ENCODE data around the gene TEX53.

The TEX53 gene

DNA sequence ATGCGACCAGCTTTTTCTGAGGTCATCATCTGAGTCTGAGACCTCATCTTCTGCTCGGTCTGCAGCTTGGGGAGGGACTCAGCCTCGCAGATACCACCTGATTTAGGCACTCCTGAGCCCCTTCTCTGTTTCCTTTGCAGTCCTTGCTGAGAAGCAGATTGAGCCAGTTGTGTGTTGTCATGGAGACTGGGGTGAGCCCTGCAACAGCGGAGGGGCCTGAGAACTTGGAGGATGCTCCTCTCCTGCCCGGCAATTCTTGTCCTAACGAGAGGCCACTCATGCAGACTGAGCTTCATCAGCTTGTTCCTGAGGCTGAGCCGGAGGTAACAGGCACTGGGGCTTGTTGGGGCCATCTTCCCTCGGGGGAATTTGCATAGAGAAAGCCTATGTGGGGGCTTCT, 19.2 kb downstream of the TEX53 start:
- DNase-seq (ENCODE audit: low spot score): no peak

DNA sequence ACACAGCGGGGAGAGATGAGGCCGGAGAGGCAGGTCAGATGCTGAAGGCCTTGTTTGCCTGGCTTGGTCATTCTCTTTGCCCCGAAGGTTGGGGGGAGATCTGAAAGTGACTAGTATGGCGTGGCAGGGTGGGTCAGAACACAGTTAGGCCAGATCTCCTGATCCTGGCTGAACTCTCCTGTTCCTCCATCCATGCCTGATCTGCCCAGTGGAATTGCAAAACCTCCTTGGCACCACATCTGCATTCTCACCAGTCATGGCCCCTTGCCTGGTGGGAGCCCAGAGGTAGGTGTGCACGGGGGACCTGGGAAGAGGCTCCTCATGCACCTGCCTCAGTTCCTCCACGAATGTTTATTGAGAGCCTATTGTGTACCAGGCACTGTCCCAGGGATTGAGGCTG, 23.2 kb downstream of the TEX53 start:
- DNase-seq (ENCODE audit: low spot score): no peak

DNA sequence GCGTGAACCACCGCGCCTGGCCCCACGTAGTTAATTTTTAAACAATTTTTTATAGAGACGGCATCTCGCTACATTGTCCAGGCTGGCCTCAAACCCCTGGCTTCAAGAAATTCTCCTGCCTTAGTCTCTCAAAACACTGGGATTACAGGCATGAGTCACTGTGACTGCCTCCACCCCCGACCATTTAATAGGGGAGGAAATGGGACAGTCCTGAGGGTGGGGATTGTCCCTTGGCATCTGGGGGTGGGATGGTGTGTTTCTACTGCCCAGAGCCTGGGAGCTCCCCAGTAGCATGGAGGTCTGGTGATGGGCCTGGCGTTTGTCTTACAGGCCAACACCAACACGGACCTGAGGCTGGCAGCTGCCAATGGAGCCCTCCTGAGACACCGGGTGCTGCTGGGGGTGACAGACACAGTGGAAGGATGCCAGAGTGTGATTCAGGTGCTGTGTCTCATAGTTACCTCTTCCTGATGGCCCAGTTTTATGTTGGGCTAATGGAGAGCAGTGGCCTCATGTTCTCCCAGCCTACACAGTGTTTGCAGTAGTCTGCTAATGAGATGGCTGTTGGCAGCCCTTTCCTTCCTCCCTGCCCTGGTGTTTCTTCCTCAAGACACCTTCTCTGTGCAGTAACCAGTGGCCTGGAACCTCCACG, 24.0 kb downstream of the TEX53 start:
- no peak for DNase-seq (ENCODE audit: low spot score)

DNA sequence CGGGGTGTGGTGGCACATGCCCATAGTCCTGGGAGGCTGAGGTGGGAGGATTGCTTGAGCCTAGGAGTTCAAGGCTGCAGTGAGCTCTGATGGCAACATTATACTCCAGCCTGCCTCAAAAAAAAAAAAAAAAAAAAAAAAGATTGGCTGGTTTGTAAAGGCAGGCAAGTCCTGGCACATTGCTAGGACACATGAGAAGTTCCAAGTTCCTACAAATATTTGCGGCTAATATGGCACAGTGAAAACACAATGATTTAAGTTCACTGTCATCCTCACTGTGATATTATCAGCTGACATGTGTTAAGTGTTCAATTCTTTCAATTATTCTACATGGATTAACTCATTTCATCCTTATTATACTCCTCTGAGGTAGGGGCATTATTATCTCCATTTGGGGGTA, 26.4 kb downstream of the TEX53 start:
- no peak for DNase-seq (ENCODE audit: low spot score)

DNA sequence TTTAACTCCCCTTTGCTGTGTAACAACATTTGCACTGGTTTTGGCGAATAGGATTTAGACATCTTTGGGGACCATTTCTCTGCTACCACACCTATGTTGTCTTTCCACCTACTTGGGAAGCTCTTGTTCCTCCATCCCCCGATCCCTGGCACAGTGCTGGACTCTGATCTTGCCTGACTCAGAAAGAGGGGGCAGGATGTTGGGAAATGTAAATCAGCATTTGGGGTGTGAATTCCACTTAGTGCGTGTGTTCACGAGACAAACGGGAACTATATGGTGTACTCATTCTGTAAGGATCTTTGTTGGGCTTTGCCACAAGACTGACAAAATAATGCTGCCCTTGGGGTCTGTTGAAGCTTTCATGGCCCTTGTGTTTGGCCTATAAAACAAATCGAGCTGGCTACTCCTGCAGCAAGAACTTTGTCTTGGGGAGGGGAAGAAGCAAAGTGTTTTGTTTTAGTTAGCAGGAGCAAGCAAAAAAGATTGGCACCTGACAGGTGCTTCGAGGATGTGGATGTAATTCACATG, 28.0 kb downstream of the TEX53 start:
- DNase-seq (ENCODE audit: low spot score): no peak

DNA sequence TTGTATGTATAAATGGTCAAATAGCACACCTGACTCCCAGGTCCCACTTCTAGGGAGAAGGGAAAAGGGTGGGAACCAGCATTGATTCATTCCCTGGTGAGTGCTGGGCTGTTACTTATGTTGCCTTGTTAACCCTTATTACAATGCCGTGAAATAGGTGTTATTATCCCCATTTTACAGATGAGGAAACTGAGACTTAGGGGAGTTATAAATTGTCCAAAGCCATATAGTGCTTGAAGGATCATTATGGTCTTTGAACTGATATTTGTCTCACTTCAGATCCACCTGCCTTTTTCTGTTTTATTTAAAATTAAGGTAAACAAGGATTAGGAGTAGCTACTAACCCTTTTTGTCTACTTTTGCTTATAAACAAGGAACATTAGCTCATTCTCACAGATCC, 30.1 kb downstream of the TEX53 start:
- no peak for DNase-seq (ENCODE audit: low spot score)

DNA sequence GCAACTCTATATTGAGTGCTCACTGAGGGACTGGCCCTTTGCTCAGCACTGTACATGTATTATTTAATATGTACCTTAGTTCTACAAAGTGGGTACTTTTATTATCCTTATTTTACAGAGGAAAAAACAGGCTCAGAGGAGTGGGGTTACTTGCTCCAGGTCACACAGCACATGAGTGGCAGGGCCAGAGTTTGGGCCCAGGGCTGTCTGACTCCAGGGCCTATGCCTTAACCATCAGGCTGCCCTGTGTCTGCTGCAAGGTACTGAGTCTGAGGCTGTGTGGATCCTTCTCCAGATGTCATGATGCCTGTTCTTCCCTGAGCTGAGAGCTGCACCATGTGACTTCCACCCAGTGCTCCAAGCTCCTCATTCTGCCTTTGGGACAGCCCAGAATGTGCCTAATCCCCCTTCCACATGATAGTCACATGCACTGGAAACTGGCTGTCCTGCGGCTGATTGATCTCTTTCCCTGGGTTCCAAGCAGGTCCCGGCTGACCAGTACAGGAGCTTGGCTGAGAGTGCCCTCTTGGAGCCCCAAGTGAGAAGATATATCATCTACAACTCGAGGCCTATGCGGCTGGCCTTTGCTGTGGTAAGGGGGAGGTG, 31.1 kb downstream of the TEX53 start:
- DNase-seq (ENCODE audit: low spot score): no peak

DNA sequence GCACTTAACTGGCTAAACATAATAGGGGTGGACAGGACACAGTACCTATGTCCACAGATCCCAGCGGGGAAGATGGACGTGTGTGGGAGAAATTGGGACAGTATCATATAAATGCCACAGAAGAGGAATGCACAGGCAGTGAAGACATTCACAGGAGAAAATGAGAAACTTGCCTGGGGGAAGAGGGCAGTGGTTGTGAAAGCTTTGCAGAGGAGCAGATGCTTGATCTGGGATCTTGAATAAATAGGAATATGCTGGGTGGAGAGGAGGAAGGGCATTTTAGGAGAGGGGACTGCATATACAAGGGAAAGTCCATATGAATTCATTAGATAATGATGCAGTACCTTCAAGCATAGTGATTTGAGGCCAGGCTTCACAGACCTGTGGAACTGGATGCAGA, 32.9 kb downstream of the TEX53 start:
- no peak for DNase-seq (ENCODE audit: low spot score)

DNA sequence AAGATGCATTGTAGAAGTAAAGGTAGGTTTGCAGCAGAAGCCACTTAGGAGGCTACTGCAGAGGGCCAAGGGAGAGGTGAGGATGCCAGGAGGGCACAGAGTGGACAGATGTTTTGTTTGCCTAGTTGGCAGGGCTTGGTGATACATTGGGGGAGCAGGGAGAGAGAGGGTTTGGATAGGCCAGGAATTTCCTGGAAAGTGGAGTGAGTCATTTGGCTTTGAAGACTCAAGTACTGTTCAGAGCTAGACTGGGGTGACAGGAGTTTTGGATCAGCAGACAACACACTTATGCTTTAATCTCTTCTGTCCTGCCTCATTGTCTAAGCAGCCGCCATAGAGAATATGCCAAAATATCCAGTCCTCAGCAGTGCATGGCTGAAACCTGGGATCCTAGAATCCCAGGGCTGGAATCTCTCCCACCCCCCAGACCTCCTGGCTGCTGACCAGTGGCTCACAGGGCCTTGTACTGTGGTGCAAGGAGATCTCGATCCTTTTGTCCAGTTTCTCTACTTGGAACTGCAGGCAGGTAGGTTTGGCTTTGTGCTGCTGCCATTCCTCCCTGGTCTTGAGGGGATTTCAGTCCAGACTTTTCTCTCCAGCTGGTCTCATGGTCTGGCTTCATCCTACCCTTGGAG, 35.5 kb downstream of the TEX53 start:
- DNase-seq (ENCODE audit: low spot score): peak; percentile 37

DNA sequence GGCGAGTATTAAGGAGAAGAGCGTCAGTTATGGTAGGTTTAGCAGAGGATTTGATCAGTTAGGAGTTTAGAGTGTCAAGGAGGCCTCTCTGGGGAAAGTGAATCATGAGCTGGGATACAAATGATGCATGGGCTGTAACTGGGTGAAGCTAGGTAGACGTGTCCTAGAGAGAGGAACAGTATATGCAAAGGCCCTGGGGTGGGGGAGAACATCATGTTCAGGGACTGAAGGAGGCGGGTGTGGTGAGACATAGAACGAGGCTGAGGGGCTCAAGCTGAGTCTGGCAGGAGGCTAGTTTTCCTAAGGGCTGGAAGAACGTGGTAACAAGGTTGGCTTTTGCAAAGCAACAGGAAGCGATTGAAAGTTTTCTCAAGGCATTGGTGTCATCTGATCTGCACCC, 36.0 kb downstream of the TEX53 start:
- no peak for DNase-seq (ENCODE audit: low spot score)

DNA sequence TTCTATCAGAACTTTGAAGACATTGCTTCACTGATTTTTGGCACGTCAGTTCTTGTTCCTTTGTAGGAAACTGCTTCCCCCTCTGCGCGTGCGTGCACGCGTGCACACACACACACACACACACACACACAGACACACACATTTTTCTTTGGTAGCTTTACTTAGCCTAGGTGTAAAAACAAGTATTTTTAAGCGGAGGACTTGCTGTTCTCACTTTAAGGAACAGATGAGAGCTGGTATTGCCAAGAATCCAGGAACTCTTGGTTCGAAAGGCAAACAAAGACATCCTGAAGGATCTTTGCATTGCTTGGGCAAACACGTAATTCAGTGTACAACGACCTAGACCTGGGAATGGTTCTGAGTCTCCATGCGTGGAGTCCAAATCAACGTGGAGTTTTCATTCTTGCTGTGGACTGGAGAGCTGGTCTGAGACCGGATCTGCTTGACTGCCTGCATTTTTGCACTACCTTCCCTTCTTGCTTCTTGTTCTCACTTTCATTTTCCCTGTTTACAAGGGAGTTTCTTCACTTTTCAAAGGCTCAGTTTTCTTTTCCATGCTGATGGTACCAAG, 38.3 kb downstream of the TEX53 start:
- DNase-seq (ENCODE audit: low spot score): no peak

DNA sequence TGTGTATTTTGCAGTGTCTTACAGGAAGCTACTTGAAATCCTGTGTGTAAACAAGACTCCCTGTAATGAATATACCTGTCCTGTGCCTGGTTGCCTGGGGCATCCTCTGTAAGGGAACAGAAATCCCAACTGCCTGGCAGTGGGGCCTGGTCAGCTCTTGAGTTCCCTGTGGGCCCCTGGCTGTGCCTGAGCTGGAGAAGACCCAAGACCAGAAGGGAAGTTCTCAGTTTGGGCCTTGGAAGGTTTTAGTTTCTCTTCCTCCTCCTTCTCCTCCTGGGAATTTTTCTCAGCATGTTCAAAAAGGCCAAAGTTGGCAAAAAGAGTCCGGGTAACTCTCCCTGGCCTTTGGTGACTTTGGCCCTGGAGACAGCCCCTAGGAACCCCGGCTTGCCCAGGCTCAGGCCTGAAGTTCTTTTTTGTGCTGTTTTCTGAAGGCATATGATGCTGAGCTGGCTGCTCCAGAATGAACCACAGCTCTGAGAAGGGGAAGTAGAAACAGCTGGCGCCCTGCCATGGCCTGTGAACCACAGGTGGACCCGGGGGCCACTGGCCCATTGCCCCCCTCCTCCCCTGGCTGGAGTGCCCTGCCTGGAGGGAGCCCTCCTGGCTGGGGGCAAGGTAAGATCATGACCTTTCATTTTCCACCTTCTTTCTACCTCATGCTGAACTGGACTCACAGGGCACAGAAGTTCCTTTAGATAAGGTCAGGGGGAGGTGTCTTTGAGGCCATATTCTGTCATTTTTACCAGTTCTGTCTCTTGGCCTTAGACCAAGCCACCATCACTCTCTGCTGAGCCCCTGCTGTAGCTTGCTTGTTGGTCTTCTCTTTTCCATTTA, 40.7 kb downstream of the TEX53 start:
- no peak for DNase-seq (ENCODE audit: low spot score)

DNA sequence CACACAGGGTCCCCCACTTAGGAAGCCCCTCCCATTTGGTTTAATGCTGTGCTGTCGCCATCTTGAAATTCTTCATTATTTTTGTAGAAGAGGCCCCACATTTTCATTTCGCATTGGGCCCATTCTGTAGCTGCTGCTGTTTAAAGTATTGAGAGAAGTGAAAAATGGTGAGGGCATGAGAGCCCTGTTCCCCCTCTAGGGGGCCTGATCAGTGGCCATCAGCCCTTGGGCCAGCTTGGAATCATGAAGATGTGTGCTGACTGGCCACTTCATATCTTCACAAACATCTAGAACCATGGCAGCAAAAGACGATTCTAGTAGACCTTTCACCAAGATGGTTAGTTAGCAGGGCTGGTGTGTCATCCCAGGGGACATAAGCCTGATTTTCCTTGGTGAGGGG, 43.2 kb downstream of the TEX53 start:
- DNase-seq (ENCODE audit: low spot score): no peak

DNA sequence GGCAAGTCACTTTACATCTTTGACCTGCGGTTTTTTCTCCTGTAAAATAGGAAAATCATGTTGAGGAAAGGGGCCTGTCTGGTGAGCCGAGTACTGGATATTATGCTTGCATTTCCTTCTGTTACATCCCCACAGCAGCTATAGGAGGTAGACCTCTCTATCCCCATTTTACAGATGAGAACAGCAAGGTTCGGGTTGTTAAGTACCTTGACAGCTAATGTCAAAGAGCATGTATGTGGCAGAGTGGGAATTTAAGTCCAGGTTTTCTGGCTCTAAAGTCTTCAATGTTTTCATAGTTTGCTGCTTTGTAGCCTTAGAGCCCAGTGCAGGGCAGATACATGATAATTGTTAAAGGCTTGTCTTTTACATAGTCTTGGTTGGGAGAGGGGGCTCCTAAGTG, 43.7 kb downstream of the TEX53 start:
- DNase-seq (ENCODE audit: low spot score): no peak

DNA sequence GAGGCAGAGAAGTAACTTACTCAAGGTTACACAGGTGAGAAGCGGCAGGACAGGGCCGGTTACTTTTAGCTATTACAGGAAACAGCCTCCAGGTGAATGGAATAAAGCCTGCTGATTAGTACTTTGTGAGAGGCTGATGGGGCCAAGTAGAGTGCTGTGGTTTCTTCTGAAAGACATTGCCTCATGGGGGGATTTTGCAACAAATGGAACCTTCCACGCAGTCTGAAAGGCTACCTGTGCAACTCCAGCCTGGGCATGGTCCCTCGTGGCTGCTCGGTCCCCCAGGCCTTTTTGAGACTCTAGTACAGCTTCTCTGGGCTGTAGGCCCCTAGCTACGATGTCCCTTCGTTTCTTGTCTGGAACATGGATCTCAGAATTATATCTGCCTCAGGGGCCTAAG, 44.5 kb downstream of the TEX53 start:
- no peak for DNase-seq (ENCODE audit: low spot score)

DNA sequence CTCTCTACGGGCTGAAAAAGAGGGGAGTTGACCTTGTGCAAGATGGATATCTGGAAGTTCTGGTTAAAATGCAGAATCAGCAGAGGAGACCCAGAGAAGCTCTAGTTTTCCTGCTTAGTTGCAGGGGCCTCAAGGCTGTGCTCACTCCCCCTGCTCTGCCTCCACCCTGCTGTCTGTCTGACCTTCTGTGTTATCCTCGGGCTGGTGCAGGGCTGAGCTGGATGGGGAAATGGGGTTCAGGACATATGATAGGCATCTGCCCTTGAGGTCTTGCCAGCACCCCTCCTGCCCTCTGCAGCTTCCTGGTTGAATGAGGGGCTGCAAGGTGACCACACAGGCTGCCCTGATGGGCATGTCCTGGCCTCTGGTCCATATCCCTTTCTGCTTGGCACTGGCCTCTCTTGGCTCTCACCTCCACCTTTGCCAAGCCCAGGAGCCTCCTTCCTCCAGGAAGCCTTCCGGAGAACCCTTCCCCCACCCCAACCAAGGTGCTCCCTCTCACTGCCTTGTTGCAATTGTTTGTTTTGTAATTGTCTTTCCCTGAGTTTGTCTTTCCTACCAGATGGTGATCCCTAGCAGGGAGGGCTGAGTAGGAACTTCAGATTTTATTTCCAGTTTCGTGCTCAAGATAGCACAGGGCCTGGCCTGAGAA, 45.2 kb downstream of the TEX53 start:
- no peak for DNase-seq (ENCODE audit: low spot score)

DNA sequence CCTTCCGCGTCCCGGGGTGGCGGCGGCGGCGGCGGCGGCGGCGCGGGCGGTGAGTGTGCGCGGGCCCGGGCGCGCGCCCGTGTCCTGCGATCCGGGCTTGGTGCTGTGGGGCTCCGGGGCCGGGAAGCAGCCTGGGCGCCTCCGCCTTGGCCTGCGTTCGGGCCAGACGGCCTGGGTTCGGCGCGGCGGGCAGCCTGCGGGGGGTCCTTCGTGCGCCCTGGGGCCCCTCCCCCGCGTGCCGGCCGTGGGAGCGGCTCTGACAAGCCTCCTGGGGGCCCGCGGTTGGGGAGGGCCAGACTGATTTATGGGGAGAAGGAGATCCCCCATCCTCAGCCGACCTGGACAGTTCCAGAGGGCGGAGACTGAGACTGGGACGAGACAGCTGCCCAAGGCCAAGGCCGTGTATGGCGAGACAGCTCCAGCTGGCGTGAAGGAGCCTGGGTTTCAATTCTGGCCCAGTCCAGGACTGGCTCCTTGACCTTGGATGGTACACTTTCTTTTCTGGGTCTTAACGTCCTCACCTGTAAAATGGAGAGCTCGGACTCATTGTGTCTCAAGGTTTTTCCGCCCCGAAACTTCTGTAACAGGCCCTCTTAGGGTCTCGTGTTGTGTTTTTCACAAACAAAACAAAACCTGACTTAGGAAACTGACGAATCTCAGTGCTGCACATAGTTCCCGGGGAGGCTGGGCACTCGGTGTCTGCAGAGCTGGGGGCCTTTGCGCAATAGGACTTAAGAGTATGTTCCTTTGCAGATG, 45.9 kb downstream of the TEX53 start:
- peak; percentile 22 for DNase-seq (ENCODE audit: low spot score)

DNA sequence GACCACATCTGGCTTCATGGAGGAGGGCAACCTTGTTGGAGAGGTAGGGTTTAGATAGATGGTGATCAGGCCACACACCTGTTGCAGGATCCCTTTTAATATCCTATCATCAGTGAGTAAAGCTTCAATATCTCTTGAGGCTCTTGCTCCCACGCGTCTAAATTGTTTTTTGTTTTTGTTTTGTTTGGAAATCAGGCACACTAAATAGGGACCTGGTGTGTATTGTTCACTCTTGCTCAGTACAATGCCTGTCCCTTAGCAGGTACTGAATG, 49.1 kb downstream of the TEX53 start:
- DNase-seq (ENCODE audit: low spot score): no peak

DNA sequence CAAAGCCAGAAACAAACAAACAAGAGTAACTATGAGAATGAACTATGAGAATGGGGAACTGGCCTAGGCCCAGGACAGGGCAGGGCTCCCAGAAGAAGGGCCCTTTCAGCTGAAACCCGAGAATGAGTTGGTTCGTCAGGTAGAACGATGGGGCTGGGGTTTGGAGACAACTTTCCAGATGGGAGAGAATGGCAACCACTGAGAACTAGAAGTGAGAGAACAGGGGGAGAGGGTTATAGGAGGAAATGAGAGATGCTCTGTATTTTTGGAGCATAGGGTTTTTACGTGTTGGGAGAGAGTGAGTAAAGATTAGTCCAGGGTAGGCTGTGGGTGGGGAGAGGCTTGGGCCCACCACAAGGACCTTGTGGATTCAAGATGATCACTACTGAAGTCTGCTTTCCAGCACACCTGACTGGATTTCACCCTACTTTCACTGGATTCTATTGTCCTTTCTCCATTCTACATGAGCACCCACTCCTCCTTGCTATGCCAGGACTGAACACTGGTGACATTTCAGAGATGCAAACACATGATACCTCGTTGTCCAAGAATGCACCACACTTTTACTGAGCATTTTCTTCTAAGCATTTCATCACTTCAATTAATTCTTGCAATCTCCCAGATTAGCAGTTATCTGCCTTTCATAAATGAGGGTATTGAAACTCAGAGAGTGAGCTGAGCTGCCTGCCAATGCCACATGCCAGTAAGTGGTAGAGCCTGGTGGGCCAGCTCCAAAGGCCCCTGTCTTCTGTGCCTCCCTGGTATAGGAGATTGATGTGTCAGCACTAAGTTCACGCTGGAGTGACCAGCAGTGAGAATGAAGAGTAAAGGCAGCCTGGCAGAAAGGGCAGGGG, 49.7 kb downstream of the TEX53 start:
- DNase-seq (ENCODE audit: low spot score): no peak

DNA sequence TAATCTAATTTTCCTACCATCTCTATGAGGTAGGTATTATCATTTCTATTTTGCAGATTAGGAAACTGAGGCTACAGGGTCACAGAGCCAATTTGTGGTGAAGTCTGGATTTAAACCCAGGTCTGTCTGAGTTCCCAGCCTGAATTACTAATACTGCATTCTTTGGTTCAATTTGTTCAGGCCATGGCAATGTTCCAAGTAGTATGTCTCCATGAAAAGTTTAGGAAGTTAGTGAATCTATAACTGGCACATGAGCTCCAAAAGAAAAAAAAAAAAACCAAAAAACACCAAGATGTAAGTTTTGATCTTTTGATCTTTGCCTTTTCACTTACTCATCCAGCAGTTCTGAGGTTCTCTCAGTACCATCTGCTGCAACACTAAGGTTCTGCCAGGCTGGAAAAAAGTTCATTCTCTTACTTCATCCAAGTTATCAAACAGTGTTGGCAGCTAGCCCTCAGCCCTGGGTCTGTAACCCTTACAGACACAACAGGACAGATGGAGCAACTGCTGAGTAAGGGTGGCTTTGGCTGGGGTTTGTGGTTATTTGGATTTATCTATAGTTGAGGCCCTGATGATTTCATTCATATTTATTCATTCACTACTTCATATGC, 50.9 kb downstream of the TEX53 start:
- DNase-seq (ENCODE audit: low spot score): no peak

Data from kidney capillary endothelial cell (primary cell).